Choroid plexus epithelial cell (primary cell): Measurements from ENCODE around the gene MYH15.

Experiments
- DNase-seq: peaks from one replicate; pipeline ENCODE4 v3.0.0-alpha.2; 2010; ENCODE audit warnings: low read depth
- H3K4me3 ChIP-seq: 2 replicates; pipeline ENCODE4 v1.5.1; 2011; ENCODE audit warnings: low read depth, mild to moderate bottlenecking, control low read depth, low read length, moderate library complexity
- TF ChIP-seq, protein P1 (sequence below): conservative IDR thresholded peaks from 2 replicates; pipeline ENCODE4 v1.5.1; 2011; ENCODE audit warnings: low read depth, mild to moderate bottlenecking, control low read depth, inconsistent platforms, low read length, moderate library complexity

Gene MYH15

GRCh38 chr3:108468577-108468976 lies 41.8 kb downstream of the MYH15 start:
- DNase-seq: no peak
- TF ChIP-seq, protein P1, sequence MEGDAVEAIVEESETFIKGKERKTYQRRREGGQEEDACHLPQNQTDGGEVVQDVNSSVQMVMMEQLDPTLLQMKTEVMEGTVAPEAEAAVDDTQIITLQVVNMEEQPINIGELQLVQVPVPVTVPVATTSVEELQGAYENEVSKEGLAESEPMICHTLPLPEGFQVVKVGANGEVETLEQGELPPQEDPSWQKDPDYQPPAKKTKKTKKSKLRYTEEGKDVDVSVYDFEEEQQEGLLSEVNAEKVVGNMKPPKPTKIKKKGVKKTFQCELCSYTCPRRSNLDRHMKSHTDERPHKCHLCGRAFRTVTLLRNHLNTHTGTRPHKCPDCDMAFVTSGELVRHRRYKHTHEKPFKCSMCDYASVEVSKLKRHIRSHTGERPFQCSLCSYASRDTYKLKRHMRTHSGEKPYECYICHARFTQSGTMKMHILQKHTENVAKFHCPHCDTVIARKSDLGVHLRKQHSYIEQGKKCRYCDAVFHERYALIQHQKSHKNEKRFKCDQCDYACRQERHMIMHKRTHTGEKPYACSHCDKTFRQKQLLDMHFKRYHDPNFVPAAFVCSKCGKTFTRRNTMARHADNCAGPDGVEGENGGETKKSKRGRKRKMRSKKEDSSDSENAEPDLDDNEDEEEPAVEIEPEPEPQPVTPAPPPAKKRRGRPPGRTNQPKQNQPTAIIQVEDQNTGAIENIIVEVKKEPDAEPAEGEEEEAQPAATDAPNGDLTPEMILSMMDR: no peak
- no peak overlapping the region for H3K4me3 ChIP-seq

DNA sequence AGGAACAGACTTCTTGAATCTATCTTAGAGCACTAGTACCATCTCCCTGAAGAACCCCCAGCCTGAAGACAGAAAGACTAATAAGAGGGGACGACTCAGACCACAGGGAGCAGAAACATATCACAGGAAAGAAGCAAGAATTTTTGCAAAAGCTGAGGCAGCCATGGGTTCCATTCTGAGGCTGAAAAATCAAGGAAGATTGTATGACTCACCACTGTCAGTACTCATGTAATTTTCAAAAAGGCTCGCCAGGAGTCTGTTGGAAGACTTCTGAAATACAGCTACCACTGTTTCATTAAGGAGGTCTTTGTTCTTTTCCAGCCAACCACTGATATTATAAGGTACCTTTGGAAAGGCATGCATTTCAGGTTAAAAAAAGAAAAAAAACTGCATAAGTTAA lies 47.5 kb downstream of the MYH15 start:
- H3K4me3 ChIP-seq: no peak overlapping the region
- TF ChIP-seq, protein P1: no peak
- peak; percentile 50 for DNase-seq

DNA sequence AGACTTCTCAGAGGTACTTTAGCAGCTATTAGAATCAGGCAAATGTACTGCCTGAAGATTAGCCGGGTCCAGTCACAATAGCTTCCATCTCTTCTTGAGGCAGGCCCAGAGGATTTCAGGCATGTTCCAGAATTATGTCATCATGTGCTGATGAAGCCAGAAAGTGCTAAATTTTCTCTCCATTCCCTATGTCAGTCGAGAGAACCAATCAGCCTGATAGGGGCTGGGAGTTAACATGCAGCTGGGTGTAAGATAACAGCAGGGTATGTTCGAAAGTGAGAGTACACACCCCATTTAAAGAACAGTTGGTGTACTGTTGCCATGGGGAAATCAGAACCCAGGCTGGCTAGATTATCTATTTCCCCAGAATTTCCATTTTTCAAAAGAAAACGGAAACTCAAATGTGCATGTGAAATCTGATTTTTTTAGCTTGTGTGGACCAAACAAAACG lies 48.7 kb downstream of the MYH15 start:
- no peak for DNase-seq
- TF ChIP-seq, protein P1: no peak

GRCh38 chr3:108459225-108459624 lies 51.2 kb downstream of the MYH15 start:
- no peak overlapping the region for H3K4me3 ChIP-seq
- TF ChIP-seq, protein P1: no peak
- no peak for DNase-seq

More for the DNA sequence above, 48.7 kb downstream of the MYH15 start:
- no peak overlapping the region for H3K4me3 ChIP-seq

DNA sequence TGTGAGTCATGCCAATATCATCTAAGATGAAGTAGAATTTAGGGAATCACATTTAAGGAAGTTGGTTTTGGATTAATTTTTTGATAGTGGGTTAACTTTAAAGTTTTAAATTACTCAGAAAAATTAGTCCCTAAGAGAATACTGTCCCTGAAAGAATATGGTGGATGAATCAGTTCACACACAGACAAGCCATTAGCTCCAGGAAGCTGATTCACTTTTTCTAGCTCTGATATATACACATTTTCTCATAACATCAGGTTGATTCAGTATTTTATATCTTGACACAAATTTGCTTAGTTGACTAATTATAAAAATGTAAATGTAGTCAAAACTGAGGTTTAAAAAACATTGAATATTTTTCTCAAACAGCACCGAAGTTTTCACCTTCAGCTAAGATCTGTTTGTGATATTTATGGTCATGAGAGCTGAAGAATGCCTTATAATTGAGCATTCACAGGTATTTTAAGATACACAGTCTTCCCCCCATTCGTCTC lies 55.1 kb downstream of the MYH15 start:
- DNase-seq: no peak
- TF ChIP-seq, protein P1: no peak
- H3K4me3 ChIP-seq: no peak overlapping the region

GRCh38 chr3:108453565-108453964 lies 56.8 kb downstream of the MYH15 start:
- H3K4me3 ChIP-seq: no peak overlapping the region
- TF ChIP-seq, protein P1: no peak
- no peak for DNase-seq

- no peak overlapping the region for H3K4me3 ChIP-seq
- DNase-seq: no peak
- TF ChIP-seq, protein P1: no peak
Observed at GRCh38 chr3:108450444-108450843, 60.0 kb downstream of the MYH15 start.
